ENCODE data around the gene SEH1L. TPM values are rescaled to one million over a fixed set of nuclear protein-coding genes. Genes with fewer than 3 reads are reported as not detected.
A peak's percentile ranks its signal among the peaks of the same experiment; 100 is the strongest.

The SEH1L gene
- total and polyA plus RNA-seq, 12 donors, result 11.0 to 24.6 (median 17.7) TPM

- DNase-seq, result no peak
- peak in 3 of 8 donors; percentile 18 to 65 (median 40) for ATAC-seq
- Histone ChIP-seq H3K4me1 (peaks cover 0 to 31% (median 17%) of the 10 kb centered on the region in 9 donors), H3K27ac (no peak overlapping the region), H3K9me3 (peaks cover 0 to 13% (median 0%) of the 10 kb centered on the region in 11 donors), H3K36me3 (no peaks in the 10 kb centered on the region), H3K4me3 (peak overlapping the region in 9 of 10 donors; percentile 21 to 51 (median 43)), H3K27me3 (peaks cover 0 to 45% (median 26%) of the 10 kb centered on the region in 7 donors)
- intact Hi-C loops (cut with DNase I), result no loop called here
- WGBS, 2 donors, result 43 to 45% methylated on average over 74 to 75 of the region's 75 CpGs
- TF ChIP-seq CTCF (IDR thresholded peaks at IDR 0.05), result no peak
These were observed 35.7 kb upstream of the SEH1L start for GRCh38 chr18:12911929-12912703.

- intact Hi-C loops (cut with DNase I), result no loop called here
- no peak overlapping the region for H3K4me3 ChIP-seq
- H3K9me3 ChIP-seq, result no peaks in the 10 kb centered on the region
- no peak overlapping the region for H3K27ac ChIP-seq
- H3K4me1 ChIP-seq, result no peaks in the 10 kb centered on the region
- H3K36me3 ChIP-seq, result no peaks in the 10 kb centered on the region
- no peaks in the 10 kb centered on the region for H3K27me3 ChIP-seq
- TF ChIP-seq CTCF (IDR thresholded peaks at IDR 0.05), result no peak
- 62 to 64% methylated on average over 7 of the region's 7 CpGs for WGBS, 2 donors
- ATAC-seq, result no peak
- no peak for DNase-seq
These were observed 26.6 kb upstream of the SEH1L start for GRCh38 chr18:12921178-12921577.

- WGBS, 2 donors, result 78 to 86% methylated on average over 1 of the region's 1 CpG
- H3K4me3 ChIP-seq, result no peak overlapping the region
- H3K4me1 ChIP-seq, result no peaks in the 10 kb centered on the region
- H3K27me3 ChIP-seq, result no peaks in the 10 kb centered on the region
- intact Hi-C loops (cut with DNase I), result no loop called here
- no peak for ATAC-seq
- H3K9me3 ChIP-seq, result no peaks in the 10 kb centered on the region
- DNase-seq, result no peak
- H3K27ac ChIP-seq, result no peak overlapping the region
- no peaks in the 10 kb centered on the region for H3K36me3 ChIP-seq
- TF ChIP-seq CTCF (IDR thresholded peaks at IDR 0.05), result no peak
These were observed 25.5 kb upstream of the SEH1L start for GRCh38 chr18:12922266-12922665.

GRCh38 chr18:12924616-12925015, 23.2 kb upstream of the SEH1L start:
- DNase-seq (no peak), ATAC-seq (no peak)
- H3K36me3 ChIP-seq, result no peaks in the 10 kb centered on the region
- H3K4me1 ChIP-seq, result no peaks in the 10 kb centered on the region
- no peak for TF ChIP-seq CTCF (IDR thresholded peaks at IDR 0.05)
- H3K27ac ChIP-seq, result no peak overlapping the region
- no peak overlapping the region for H3K4me3 ChIP-seq
- H3K9me3 ChIP-seq, result no peaks in the 10 kb centered on the region
- H3K27me3 ChIP-seq, result no peaks in the 10 kb centered on the region
- intact Hi-C loops (cut with DNase I), result no loop called here
- WGBS, 2 donors, result 60 to 68% methylated on average over 6 of the region's 6 CpGs

Measured in heart right ventricle (tissue), 16 donors.